Retinal pigment epithelial cell (primary cell): Measurements from ENCODE around the gene DOK5.

Source experiments
- DNase-seq: peaks from one replicate; pipeline ENCODE4 v3.0.0-alpha.2; 2010; ENCODE audit warnings: low read depth
- H3K4me3 ChIP-seq: 2 replicates; pipeline ENCODE4 v1.5.1; 2011; ENCODE audit warnings: mild to moderate bottlenecking, low read length, control low read depth, moderate library complexity
- CTCF ChIP-seq: conservative IDR thresholded peaks from 2 replicates; pipeline ENCODE4 v1.5.1; 2011; ENCODE audit warnings: low read depth, low read length, control low read depth, inconsistent platforms

Gene DOK5

GRCh38 chr20:54554006-54554405, 78.6 kb downstream of the DOK5 start:
- no peak for DNase-seq
- no peak overlapping the region for H3K4me3 ChIP-seq
- TF ChIP-seq CTCF, result no peak

- H3K4me3 ChIP-seq, result no peak overlapping the region
- no peak for TF ChIP-seq CTCF
- no peak for DNase-seq
Measured at GRCh38 chr20:54555150-54555549, 79.8 kb downstream of the DOK5 start.

- TF ChIP-seq CTCF, result no peak
- no peak for DNase-seq
- no peak overlapping the region for H3K4me3 ChIP-seq
Measured at GRCh38 chr20:54556406-54556805, 81.0 kb downstream of the DOK5 start.

GRCh38 chr20:54557806-54558590, 82.6 kb downstream of the DOK5 start:
- no peak for TF ChIP-seq CTCF
- DNase-seq, result no peak
- H3K4me3 ChIP-seq, result no peak overlapping the region

GRCh38 chr20:54559890-54560289, 84.5 kb downstream of the DOK5 start:
- no peak overlapping the region for H3K4me3 ChIP-seq
- DNase-seq, result no peak
- TF ChIP-seq CTCF, result no peak

- DNase-seq, result no peak
- no peak for TF ChIP-seq CTCF
- H3K4me3 ChIP-seq, result no peak overlapping the region
Measured at GRCh38 chr20:54560357-54560756, 85.0 kb downstream of the DOK5 start.

- H3K4me3 ChIP-seq, result no peak overlapping the region
- no peak for DNase-seq
- no peak for TF ChIP-seq CTCF
Measured at GRCh38 chr20:54565255-54565654, 89.9 kb downstream of the DOK5 start.
